ENCODE results near the gene POLQ. TPM values are rescaled to one million over a fixed set of nuclear protein-coding genes. Genes with fewer than 3 reads are reported as not detected.

Gene POLQ
- total RNA-seq, 1 donor from 2014 or later = 33.2 TPM

DNA sequence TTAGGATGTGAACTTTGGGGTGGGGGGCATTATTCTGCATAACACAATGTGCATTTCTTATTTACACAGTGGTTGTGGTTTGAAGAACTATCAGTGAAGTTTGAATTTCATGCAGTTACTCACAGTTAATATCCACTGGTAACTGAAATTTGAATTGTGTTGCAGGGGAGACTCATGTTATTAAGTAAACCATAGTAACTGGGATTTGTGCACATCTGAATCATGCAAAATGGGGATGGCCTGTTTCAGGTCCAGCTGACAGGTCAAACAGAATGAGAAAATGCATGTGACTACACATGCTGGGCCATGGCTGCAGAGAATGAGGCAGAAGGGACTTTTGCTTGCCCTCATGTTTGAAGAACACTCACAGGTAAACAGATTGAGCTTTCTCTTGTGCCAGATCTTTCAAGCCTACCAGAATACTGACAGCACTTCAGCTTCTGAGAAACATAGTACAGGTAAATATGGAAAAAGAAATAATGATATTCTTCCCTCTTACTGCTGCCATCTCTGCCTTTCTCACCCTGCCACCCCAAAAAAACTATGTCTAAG is 115.0 kb downstream of the POLQ start:
- H3K4me3 Mint-ChIP-seq = no peak overlapping the region
- H3K36me3 Mint-ChIP-seq = peaks cover 30% of the 10 kb centered on the region
- H3K4me1 Mint-ChIP-seq = peaks cover 21% of the 10 kb centered on the region
- Histone ChIP-seq H3K79me2 (ENCODE audit: low read depth) (no peaks in the 10 kb centered on the region), H3K4me2 (no peak overlapping the region), H3K27ac (no peak overlapping the region), H3K36me3 (peaks cover 22% of the 10 kb centered on the region), H3K4me3 (no peak overlapping the region), H3K9ac (no peak overlapping the region), H3K4me1 (peaks cover 5% of the 10 kb centered on the region), H3K9me3 (ENCODE audit: low read depth) (no peaks in the 10 kb centered on the region), H2AFZ (replicated peaks) (no peak overlapping the region), H4K20me1 (ENCODE audit: low read depth) (no peaks in the 10 kb centered on the region), H3K27me3 (no peaks in the 10 kb centered on the region), H3F3A (ENCODE audit: low read depth) (no peaks in the 10 kb centered on the region)
- no peak for TF ChIP-seq CTCF (IDR thresholded peaks at IDR 0.05)
- TF ChIP-seq EZH2phosphoT487 (IDR thresholded peaks at IDR 0.05) = no peak
- TF ChIP-seq EZH2 (IDR thresholded peaks at IDR 0.05) = no peak
- H3K27me3 Mint-ChIP-seq (ENCODE audit: insufficient read depth, low read depth) = peaks cover 8% of the 10 kb centered on the region
- no peak for DNase-seq (ENCODE audit: low spot score)
- H3K27ac Mint-ChIP-seq = no peak overlapping the region
- H3K9me3 Mint-ChIP-seq = peaks cover 2% of the 10 kb centered on the region

GRCh38 chr3:121424549-121424948 is 121.2 kb downstream of the POLQ start:
- Histone ChIP-seq H2AFZ (replicated peaks) (no peak overlapping the region), H3F3A (ENCODE audit: low read depth) (no peaks in the 10 kb centered on the region), H3K9ac (no peak overlapping the region), H3K79me2 (ENCODE audit: low read depth) (no peaks in the 10 kb centered on the region), H4K20me1 (ENCODE audit: low read depth) (no peaks in the 10 kb centered on the region), H3K36me3 (peaks cover 8% of the 10 kb centered on the region), H3K9me3 (ENCODE audit: low read depth) (no peaks in the 10 kb centered on the region), H3K27me3 (no peaks in the 10 kb centered on the region), H3K27ac (no peak overlapping the region), H3K4me1 (no peaks in the 10 kb centered on the region), H3K4me3 (no peak overlapping the region), H3K4me2 (no peak overlapping the region)
- no peaks in the 10 kb centered on the region for H3K4me1 Mint-ChIP-seq
- TF ChIP-seq CTCF (IDR thresholded peaks at IDR 0.05) = no peak
- TF ChIP-seq EZH2 (IDR thresholded peaks at IDR 0.05) = no peak
- no peak for TF ChIP-seq EZH2phosphoT487 (IDR thresholded peaks at IDR 0.05)
- no peaks in the 10 kb centered on the region for H3K9me3 Mint-ChIP-seq
- H3K36me3 Mint-ChIP-seq = peaks cover 12% of the 10 kb centered on the region
- H3K4me3 Mint-ChIP-seq = no peak overlapping the region
- no peaks in the 10 kb centered on the region for H3K27me3 Mint-ChIP-seq (ENCODE audit: insufficient read depth, low read depth)
- DNase-seq (ENCODE audit: low spot score) = no peak
- no peak overlapping the region for H3K27ac Mint-ChIP-seq

GRCh38 chr3:121418182-121418581 is 127.6 kb downstream of the POLQ start:
- Histone ChIP-seq H2AFZ (replicated peaks) (no peak overlapping the region), H3K36me3 (no peaks in the 10 kb centered on the region), H3K79me2 (ENCODE audit: low read depth) (no peaks in the 10 kb centered on the region), H3K4me2 (no peak overlapping the region), H3K4me3 (no peak overlapping the region), H3K9ac (no peak overlapping the region), H3K9me3 (ENCODE audit: low read depth) (no peaks in the 10 kb centered on the region), H3K4me1 (no peaks in the 10 kb centered on the region), H3F3A (ENCODE audit: low read depth) (no peaks in the 10 kb centered on the region), H4K20me1 (ENCODE audit: low read depth) (no peaks in the 10 kb centered on the region), H3K27ac (no peak overlapping the region), H3K27me3 (no peaks in the 10 kb centered on the region)
- no peaks in the 10 kb centered on the region for H3K9me3 Mint-ChIP-seq
- no peak overlapping the region for H3K27ac Mint-ChIP-seq
- TF ChIP-seq EZH2 (IDR thresholded peaks at IDR 0.05) = no peak
- no peak for TF ChIP-seq CTCF (IDR thresholded peaks at IDR 0.05)
- TF ChIP-seq EZH2phosphoT487 (IDR thresholded peaks at IDR 0.05) = no peak
- H3K27me3 Mint-ChIP-seq (ENCODE audit: insufficient read depth, low read depth) = no peaks in the 10 kb centered on the region
- H3K36me3 Mint-ChIP-seq = peaks cover 6% of the 10 kb centered on the region
- H3K4me1 Mint-ChIP-seq = no peaks in the 10 kb centered on the region
- no peak overlapping the region for H3K4me3 Mint-ChIP-seq
- no peak for DNase-seq (ENCODE audit: low spot score)

All from neural progenitor cell (in vitro differentiated cells).